Right lobe of liver (tissue), 6 donors: ENCODE results near the gene ALDH1B1. TPM values are rescaled to one million over a fixed set of nuclear protein-coding genes. Genes with fewer than 3 reads are reported as not detected.

Experiments used
- ATAC-seq, 4 donors: fragments of 200-7000 bp; cut with Tn5 transposase; one replicate each; pipeline ENCODE4 v1.9.1; 2020; ENCODE audit warnings: mild to moderate bottlenecking in 4 of 4, moderate library complexity in 4 of 4
- DNase-seq, 3 donors: peaks; one replicate each; pipeline ENCODE4 v3.0.0-alpha.2; 2020
- H3K27ac ChIP-seq, 3 donors: fragments of 200-600 bp; one replicate each; pipeline ENCODE4 v1.8.0; 2022
- H3K27me3 ChIP-seq, 2 donors: fragments of 200-600 bp; one replicate each; pipeline ENCODE4 v1.8.0; 2022
- H3K36me3 ChIP-seq, 4 donors: fragments of 200-600 bp; sonication (generic) in 1 of 4; one replicate each; pipeline versions ENCODE4 v1.5.1 to v1.8.0; 2017 to 2022; ENCODE audit warnings: control low read depth in 1 of 4
- H3K4me1 ChIP-seq, 4 donors: fragments of 200-600 bp; sonication (generic) in 1 of 4; one replicate each; pipeline versions ENCODE4 v1.5.1 to v1.8.0; 2017 to 2022; ENCODE audit warnings: control low read depth in 1 of 4
- H3K4me3 ChIP-seq, 3 donors: fragments of 200-600 bp; one replicate each; pipeline ENCODE4 v1.8.0; 2022
- H3K9me3 ChIP-seq, 4 donors: fragments of 200-600 bp; sonication (generic) in 1 of 4; one replicate each; pipeline versions ENCODE4 v1.5.1 to v1.8.0; 2017 to 2022; ENCODE audit warnings: control low read depth in 1 of 4
- POLR2A ChIP-seq: fragments of 450-650 bp; IDR thresholded peaks from one replicate; pipeline ENCODE4 v1.6.1; 2017; ENCODE audit warnings: antibody characterized with exemption, mild to moderate bottlenecking
- WGBS: methylation state at CpG from one replicate; pipeline ENCODE4 v1.1.6; 2018; ENCODE audit warnings: low coverage, low lambda C conversion rate; ENCODE audit not compliant: insufficient coverage; ENCODE audit errors: missing lambda C conversion rate; 5-methylcytosine and 5-hydroxymethylcytosine counted together
- intact Hi-C, 2 donors: fragments of 100-400 bp; cut with DNase I; formaldehyde crosslinking; loops; one replicate each; pipeline versions ENCODE4 v1.11.2 to v1.14.1; 2022
- long read RNA-seq: library from polyadenylated mRNA; unstranded; transcript quantifications from one replicate; pipeline ENCODE4 v2.0.0, GENCODE V29; 2019
- total RNA-seq, 6 experiments: library from RNA; depleted of rRNA in 2 of 6; stranded (reverse); fragments of >200 nt in 2 of 6; fragmentation: NEBNext Ultra II Directional in 3 of 6; extraction: Animal tissue kit (Norgen Biotek cat#: 25700) in 3 of 6; gene quantifications; one replicate each; pipeline versions ENCODE4 v1.1.0 to v1.2.4, GENCODE V29; 2016 to 2023
- TF ChIP-seq, protein P1 (sequence below), 4 donors: fragments of 200-600 bp in 3 of 4; fragments of 450-650 bp in 1 of 4; IDR thresholded peaks; one replicate each; pipeline versions ENCODE4 v1.5.1 to v1.8.0; 2016 to 2022; ENCODE audit warnings: antibody characterized with exemption in 4 of 4, mild to moderate bottlenecking in 2 of 4
- donor health status: DM: no; HTN: yes; CAD: no.
- donor health status: DM: no; HTN: no; CAD: no.
- donor health status: DM: no; HTN: no; CAD: no.
- donor health status: DM: no; HTN: yes; CAD: no.
- donor health status: DM: no; HTN: yes; CAD: no.

The ALDH1B1 gene
- total RNA-seq, result 100 to 1,000 TPM in 2 of 6 experiments, 10 to 100 TPM in 4; 61.6 to 179 (median 81.8) TPM
- long read RNA-seq, transcript ALDH1B1-202 (3 exons, 584 nt), result minor isoform, 5 of 57 reads
- long read RNA-seq, transcript ALDH1B1-201 (2 exons, 3,066 nt), result major isoform, 38 of 57 reads
- long read RNA-seq, partial matches to known transcripts, result 0 of 57 reads
- long read RNA-seq, other reads (novel, unspliced or antisense), result 14 of 57 reads

DNA sequence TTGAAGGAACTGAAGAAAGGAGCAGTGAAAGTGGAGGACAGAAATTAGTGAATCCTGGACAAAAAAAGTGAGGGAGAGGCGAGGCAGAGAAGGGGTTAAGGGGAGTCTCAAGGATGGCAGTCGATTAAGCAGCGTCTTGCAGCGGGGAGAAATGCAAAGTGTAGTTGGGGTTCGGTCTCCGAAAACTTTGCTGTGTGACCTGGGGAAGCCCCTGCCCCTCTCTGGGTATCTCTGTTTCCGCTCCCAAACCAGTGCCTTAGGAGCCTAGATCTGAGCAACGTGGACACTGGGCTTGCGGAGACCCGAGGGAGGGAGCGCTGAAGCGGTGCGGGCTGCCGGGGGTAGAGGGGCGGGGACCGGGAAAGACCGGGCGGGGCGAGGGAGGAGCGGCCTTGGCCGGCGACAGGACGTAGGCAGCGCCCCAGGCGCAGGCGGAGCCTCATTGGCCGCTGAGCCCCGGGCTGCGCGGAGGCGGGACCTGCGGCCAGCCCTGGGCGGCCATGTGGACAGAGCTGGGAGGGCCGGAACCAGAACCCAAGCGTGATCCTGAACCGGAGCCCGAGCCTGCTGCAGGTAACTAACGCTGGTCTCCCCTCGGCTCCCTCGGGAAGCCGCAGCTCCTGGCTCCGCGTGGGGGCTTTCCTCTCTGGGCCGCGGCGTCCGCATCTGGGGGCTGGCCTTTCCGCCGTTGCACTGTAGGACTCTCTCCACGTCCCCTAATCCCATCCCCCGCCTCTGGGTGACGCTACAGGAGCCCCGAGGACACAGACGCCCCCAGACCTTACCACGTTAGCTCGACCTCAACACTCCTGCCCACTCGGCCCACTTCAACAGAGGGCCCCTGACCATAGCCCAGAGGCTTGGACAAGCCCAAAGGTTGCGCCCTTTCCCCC is at the start of gene ALDH1B1:
Gene ALDH1B1 (plus strand): TSS at position 468 of the 893 bp plus-strand sequence. CDS start 3,047 bp downstream, outside the sequence.
- H3K4me3 ChIP-seq, result peak within 1 kb of the TSS; percentile 76 to 93 (median 84)
- H3K36me3 ChIP-seq, result peaks cover 0 to 15% (median 8%) of the 10 kb centered on the region in 4 donors
- no peaks in the 10 kb centered on the region for H3K27me3 ChIP-seq
- DNase-seq, result peak; percentile 94 to 95 (median 94)
- intact Hi-C loops, result no loop called here
- ATAC-seq, result peak; percentile 90 to 97 (median 92)
- peaks cover 0 to 57% (median 33%) of the 10 kb centered on the region in 4 donors for H3K4me1 ChIP-seq
- WGBS, result 0% methylated on average over 10 of the region's 58 CpGs
- peak within 1 kb of the TSS; percentile 57 to 79 (median 57) for H3K27ac ChIP-seq
- no peaks in the 10 kb centered on the region for H3K9me3 ChIP-seq
- TF ChIP-seq POLR2A, result peak; percentile 80
- TF ChIP-seq, protein P1, sequence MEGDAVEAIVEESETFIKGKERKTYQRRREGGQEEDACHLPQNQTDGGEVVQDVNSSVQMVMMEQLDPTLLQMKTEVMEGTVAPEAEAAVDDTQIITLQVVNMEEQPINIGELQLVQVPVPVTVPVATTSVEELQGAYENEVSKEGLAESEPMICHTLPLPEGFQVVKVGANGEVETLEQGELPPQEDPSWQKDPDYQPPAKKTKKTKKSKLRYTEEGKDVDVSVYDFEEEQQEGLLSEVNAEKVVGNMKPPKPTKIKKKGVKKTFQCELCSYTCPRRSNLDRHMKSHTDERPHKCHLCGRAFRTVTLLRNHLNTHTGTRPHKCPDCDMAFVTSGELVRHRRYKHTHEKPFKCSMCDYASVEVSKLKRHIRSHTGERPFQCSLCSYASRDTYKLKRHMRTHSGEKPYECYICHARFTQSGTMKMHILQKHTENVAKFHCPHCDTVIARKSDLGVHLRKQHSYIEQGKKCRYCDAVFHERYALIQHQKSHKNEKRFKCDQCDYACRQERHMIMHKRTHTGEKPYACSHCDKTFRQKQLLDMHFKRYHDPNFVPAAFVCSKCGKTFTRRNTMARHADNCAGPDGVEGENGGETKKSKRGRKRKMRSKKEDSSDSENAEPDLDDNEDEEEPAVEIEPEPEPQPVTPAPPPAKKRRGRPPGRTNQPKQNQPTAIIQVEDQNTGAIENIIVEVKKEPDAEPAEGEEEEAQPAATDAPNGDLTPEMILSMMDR (IDR thresholded peaks at IDR 0.05), result peak in 1 of 4 donors; percentile 13

- H3K4me3 ChIP-seq, result no peak overlapping the region
- no peaks in the 10 kb centered on the region for H3K36me3 ChIP-seq
- no peaks in the 10 kb centered on the region for H3K27me3 ChIP-seq
- whole genome bisulfite sequencing, result 100% methylated on average over 2 of the region's 3 CpGs
- DNase-seq (no peak), ATAC-seq (no peak)
- intact Hi-C loops, result no loop called here
- no peak overlapping the region for H3K27ac ChIP-seq
- H3K4me1 ChIP-seq, result peaks cover 0 to 5% (median 0%) of the 10 kb centered on the region in 4 donors
- TF ChIP-seq, protein P1 (IDR thresholded peaks at IDR 0.05), result no peak
- no peak for TF ChIP-seq POLR2A
- H3K9me3 ChIP-seq, result no peaks in the 10 kb centered on the region
Measured at GRCh38 chr9:38343037-38343436, 49.5 kb upstream of the ALDH1B1 start.

DNA sequence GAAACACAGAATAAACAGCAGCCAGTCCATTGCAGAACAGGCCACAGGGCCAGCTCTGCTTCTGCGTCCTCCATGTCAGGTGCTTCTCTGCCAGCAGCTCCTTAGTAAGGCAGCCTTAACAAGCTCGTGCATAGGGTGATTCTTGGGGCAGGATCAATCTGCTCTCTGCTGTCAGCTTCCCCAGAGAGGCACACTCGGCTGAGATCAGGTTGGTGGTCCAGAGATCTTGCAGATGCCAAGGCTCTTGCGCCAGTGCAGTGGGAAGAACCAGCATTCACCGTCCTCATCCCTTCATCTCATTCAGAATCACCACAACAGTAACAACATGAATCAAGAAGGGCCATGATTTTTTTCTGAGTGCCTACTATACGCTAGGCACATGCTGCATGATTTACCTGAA is 49.0 kb upstream of the ALDH1B1 start:
- peaks cover 0 to under 1% (median 0%) of the 10 kb centered on the region in 4 donors for H3K4me1 ChIP-seq
- H3K4me3 ChIP-seq, result no peak overlapping the region
- H3K27ac ChIP-seq, result no peak overlapping the region
- no peak for TF ChIP-seq POLR2A
- TF ChIP-seq, protein P1 (IDR thresholded peaks at IDR 0.05), result no peak
- ATAC-seq, result no peak
- no peaks in the 10 kb centered on the region for H3K9me3 ChIP-seq
- intact Hi-C loops, result no loop called here
- 80% methylated on average over 1 of the region's 6 CpGs for WGBS
- no peaks in the 10 kb centered on the region for H3K36me3 ChIP-seq
- no peaks in the 10 kb centered on the region for H3K27me3 ChIP-seq
- DNase-seq, result no peak

DNA sequence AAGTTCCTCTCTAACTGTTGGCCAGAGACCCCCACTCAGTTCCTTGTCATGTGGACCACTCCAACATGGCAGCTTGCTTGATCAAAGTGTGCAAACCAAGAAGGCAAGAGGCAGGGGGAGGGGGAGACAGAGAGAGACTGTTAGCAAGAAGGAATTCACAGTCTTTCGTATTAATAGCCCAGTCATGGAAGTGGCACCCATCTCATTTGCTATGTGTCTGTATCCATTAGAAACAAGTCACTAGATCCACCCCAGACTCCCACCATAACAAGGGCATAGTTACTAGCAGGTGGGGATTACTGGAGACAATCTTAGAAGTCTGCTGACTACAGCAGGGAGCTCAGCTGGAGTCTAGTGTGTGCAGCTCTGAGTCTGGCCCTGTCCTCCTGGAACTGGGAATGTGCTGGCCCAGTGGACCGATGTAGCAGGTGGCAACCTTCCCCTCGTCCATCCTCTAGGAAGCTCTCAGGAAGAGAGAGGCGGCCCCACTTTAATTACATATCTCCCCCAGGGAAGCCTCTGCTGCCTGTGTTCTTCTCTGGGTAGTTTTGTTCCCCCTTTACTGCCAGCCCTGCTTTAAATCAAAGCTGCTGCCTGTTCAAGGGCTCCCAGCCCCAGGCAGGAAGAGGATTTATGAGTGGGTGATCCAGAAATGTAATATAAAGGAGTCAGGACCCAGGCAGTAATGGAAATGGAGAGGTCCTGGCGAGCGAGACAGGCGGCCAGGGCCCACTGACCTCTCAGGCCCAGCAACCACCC is 47.8 kb upstream of the ALDH1B1 start:
- no peak for DNase-seq
- intact Hi-C loops, result no loop called here

More for the DNA sequence above, 47.8 kb upstream of the ALDH1B1 start:
- 77% methylated on average over 5 of the region's 7 CpGs for WGBS
- H3K9me3 ChIP-seq, result no peaks in the 10 kb centered on the region
- no peak for ATAC-seq
- H3K36me3 ChIP-seq, result no peaks in the 10 kb centered on the region
- H3K27ac ChIP-seq, result no peak overlapping the region
- TF ChIP-seq, protein P1 (IDR thresholded peaks at IDR 0.05), result no peak
- TF ChIP-seq POLR2A, result no peak
- no peak overlapping the region for H3K4me3 ChIP-seq
- H3K4me1 ChIP-seq, result no peaks in the 10 kb centered on the region
- H3K27me3 ChIP-seq, result no peaks in the 10 kb centered on the region
